PC-9 (cell line): ENCODE results near the gene CLEC18A. TPM values are rescaled to one million over a fixed set of nuclear protein-coding genes. Genes with fewer than 3 reads are reported as not detected.
A peak's percentile ranks its signal among the peaks of the same experiment; 100 is the strongest.
"Not testable (repeated sequence)": the region's sequence is repeated elsewhere in the genome, so short reads cannot be mapped to it uniquely, and the experiment has no call there.

Source experiments
- BruUV-seq: library from RNA; stranded (reverse); fragments of 400-500 nt; replicated peaks from 2 replicates; lab custom pipeline; 2021; lab: Mats Ljungman, UMichigan
- CTCF ChIA-PET: fragments of 300-600 bp; sonication (Branson Sonifier 250); formaldehyde crosslinking; loops from one replicate; lab custom pipeline; 2022; ENCODE audit warnings: antibody characterized with exemption; lab: Charles Lee
- POLR2A ChIA-PET: fragments of 300-600 bp; sonication (Branson Sonifier 250); formaldehyde crosslinking; loops from one replicate; lab custom pipeline; 2022; ENCODE audit warnings: antibody characterized with exemption; ENCODE audit not compliant: unreplicated experiment; lab: Charles Lee
- DNase-seq, 2 experiments: peaks; one replicate each; pipeline versions ENCODE4 v3.0.0 to v3.0.0-alpha.2; 2015 to 2022; ENCODE audit warnings: mixed read lengths in 1 of 2
- H2AFZ ChIP-seq: fragments of 200-600 bp; sonication (generic); 2 replicates; pipeline ENCODE4 v1.8.1; 2017; ENCODE audit warnings: antibody characterized with exemption
- H3F3A ChIP-seq: fragments of 200-600 bp; sonication (generic); 2 replicates; pipeline ENCODE4 v1.8.1; 2017; ENCODE audit warnings: antibody characterized with exemption, mild to moderate bottlenecking, low read depth; ENCODE audit not compliant: insufficient read depth
- H3K27ac ChIP-seq: fragments of 200-600 bp; sonication (generic); 2 replicates; pipeline ENCODE4 v1.6.1; 2016; ENCODE audit warnings: mixed run types
- H3K27me3 ChIP-seq: fragments of 200-600 bp; sonication (generic); 2 replicates; pipeline ENCODE4 v1.6.1; 2016; ENCODE audit warnings: low read depth, mixed run types; ENCODE audit not compliant: insufficient read depth
- H3K36me3 ChIP-seq: fragments of 200-600 bp; sonication (generic); 2 replicates; pipeline ENCODE4 v1.6.1; 2016; ENCODE audit warnings: low read depth, mixed run types
- H3K4me1 ChIP-seq: fragments of 200-600 bp; sonication (generic); replicated peaks from 2 replicates; pipeline ENCODE4 v1.6.1; 2016; ENCODE audit warnings: mixed run types; ENCODE audit not compliant: insufficient read depth
- H3K4me2 ChIP-seq: fragments of 200-600 bp; sonication (generic); 2 replicates; pipeline ENCODE4 v1.6.1; 2017; ENCODE audit warnings: mixed run types
- H3K4me3 ChIP-seq: fragments of 200-600 bp; sonication (generic); 2 replicates; pipeline ENCODE4 v1.6.1; 2016; ENCODE audit warnings: mixed run types
- H3K79me2 ChIP-seq: fragments of 200-600 bp; sonication (generic); 2 replicates; pipeline ENCODE4 v1.6.1; 2017; ENCODE audit warnings: low read depth, mixed run types
- H3K9me2 ChIP-seq: fragments of 200-600 bp; sonication (generic); 2 replicates; pipeline ENCODE4 v1.8.1; 2017; ENCODE audit warnings: mild to moderate bottlenecking; ENCODE audit not compliant: insufficient read depth
- H3K9me3 ChIP-seq: fragments of 200-600 bp; sonication (generic); 2 replicates; pipeline ENCODE4 v1.8.1; 2016; ENCODE audit warnings: low read depth; ENCODE audit not compliant: insufficient read depth
- H4K20me1 ChIP-seq: fragments of 200-600 bp; sonication (generic); 2 replicates; pipeline ENCODE4 v1.8.1; 2017; ENCODE audit not compliant: insufficient read depth
- intact Hi-C: fragments of 100-400 bp; cut with micrococcal nuclease; formaldehyde crosslinking; loops from one replicate; pipeline ENCODE4 v1.10.0; 2022; ENCODE audit not compliant: unreplicated experiment
- microRNA-seq: library from miRNA; unstranded; fragments of <30 nt; microRNA quantifications from one replicate; pipeline ENCODE4 v1.2.0, GENCODE V29; 2021; ENCODE audit warnings: borderline number of aligned reads, borderline replicate concordance
- total RNA-seq: library from RNA; stranded (reverse); gene quantifications from 2 replicates; pipeline ENCODE4 v1.2.3, GENCODE V29; 2021

Gene CLEC18A
- total RNA-seq, 1 experiment from 2014 or later, result 1.3 TPM

DNA sequence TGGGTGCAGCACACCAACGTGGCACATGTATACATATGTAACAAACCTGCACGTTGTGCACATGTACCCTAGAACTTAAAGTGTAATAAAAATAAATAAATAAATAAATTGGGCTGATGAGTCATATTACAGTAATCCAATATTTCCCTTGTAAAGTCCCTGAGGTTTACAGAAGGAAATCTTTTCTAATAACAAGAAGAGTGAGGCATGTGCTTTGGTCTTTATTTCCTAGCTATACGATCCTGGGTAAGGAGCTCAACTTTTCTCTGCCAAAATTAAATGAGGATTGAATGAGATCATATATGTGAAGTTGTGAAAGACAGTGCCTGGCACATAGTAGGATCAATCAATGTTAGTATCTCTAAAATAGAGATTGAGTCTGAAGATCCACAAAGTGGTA, 57.5 kb downstream of the CLEC18A start:
- H3K79me2 ChIP-seq, intact Hi-C loops, POLR2A ChIA-PET, H3K4me2 ChIP-seq, H4K20me1 ChIP-seq, H3K36me3 ChIP-seq, DNase-seq, H3K27ac ChIP-seq, H3K9me3 ChIP-seq, BruUV-seq, H3K4me1 ChIP-seq, CTCF ChIA-PET, H3K9me2 ChIP-seq, H3F3A ChIP-seq, H3K27me3 ChIP-seq, H3K4me3 ChIP-seq, H2AFZ ChIP-seq: not testable (repeated sequence)

- H3K79me2 ChIP-seq, H3K4me3 ChIP-seq, H4K20me1 ChIP-seq, DNase-seq, intact Hi-C loops, H3K4me2 ChIP-seq, H3K27me3 ChIP-seq, H3K9me2 ChIP-seq, H3K36me3 ChIP-seq, CTCF ChIA-PET, H3K4me1 ChIP-seq, POLR2A ChIA-PET, BruUV-seq, H3K9me3 ChIP-seq, H2AFZ ChIP-seq, H3K27ac ChIP-seq, H3F3A ChIP-seq: not testable (repeated sequence)
Observed at GRCh38 chr16:70010615-70011014, 59.5 kb downstream of the CLEC18A start.

DNA sequence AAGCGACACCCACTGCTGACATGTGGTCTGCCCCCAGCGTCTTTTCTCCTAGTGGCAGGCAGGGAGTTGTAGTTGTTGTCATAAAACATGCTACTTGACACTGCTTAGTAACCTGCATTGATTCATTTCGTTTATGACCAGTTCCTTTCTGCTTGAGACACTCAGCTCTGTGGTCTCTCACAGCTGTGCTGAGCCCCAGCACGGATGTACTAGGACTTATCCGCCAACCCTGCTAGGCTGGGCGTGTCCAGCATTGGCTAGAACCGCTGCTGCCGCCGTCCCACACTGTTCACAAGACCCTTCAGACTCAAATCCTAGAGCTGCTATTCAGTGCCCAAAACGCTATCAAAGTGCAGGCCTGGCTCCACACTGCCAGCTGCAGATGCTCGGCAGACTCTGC, 60.0 kb downstream of the CLEC18A start:
- intact Hi-C loops, result not testable (repeated sequence)

DNA sequence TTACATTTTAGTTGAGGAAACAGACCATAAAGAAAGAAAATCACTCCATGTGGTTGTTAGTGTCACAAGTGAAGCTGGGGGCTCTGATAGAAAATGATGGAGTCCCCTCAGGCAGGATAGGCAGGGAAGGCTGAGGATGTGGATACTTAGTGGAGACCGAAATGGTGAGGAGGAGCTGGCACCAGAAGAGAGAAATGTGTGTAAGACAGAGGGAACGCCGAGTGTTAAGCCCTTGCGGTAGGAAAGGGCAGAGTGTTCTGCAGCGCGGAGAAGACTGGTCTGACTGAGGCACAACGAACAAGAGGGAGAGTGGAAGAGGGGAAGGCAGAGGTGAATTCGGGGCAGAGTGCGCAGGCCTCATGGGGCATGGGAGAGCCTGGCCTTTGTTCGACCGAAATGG, 61.2 kb downstream of the CLEC18A start:
- H2AFZ ChIP-seq, DNase-seq, H3K36me3 ChIP-seq: not testable (repeated sequence)

More for the DNA sequence above, 60.0 kb downstream of the CLEC18A start:
- POLR2A ChIA-PET, H4K20me1 ChIP-seq, H3F3A ChIP-seq, H3K4me3 ChIP-seq, H3K36me3 ChIP-seq, H2AFZ ChIP-seq, H3K9me3 ChIP-seq, H3K4me1 ChIP-seq, H3K4me2 ChIP-seq, DNase-seq, BruUV-seq, H3K27me3 ChIP-seq, H3K27ac ChIP-seq, CTCF ChIA-PET, H3K9me2 ChIP-seq, H3K79me2 ChIP-seq: not testable (repeated sequence)

DNA sequence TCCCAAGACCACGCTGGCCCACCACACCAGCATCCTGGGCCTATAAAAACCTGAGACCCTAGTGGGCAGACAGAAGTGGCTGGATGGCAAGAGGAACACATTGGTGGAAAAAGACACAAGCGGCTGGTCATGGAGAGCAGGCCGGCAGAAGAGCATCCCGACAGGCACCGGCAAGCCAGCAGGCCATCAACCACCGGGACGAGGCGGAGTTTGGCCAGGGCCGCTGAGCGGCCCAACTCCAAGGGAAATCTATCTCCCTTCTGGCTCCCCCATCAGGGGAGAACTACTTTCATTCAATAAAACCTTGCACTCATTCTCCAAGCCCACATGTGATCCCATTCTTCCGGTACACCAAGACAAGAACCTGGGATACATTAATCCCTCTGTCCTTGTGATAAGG, 61.8 kb downstream of the CLEC18A start:
- POLR2A ChIA-PET, BruUV-seq: not testable (repeated sequence)

More for the DNA sequence above, 61.2 kb downstream of the CLEC18A start:
- H4K20me1 ChIP-seq, H3K4me3 ChIP-seq, POLR2A ChIA-PET, H3K79me2 ChIP-seq, H3K4me2 ChIP-seq, intact Hi-C loops, CTCF ChIA-PET, H3F3A ChIP-seq, BruUV-seq, H3K9me2 ChIP-seq, H3K27ac ChIP-seq, H3K4me1 ChIP-seq, H3K9me3 ChIP-seq, H3K27me3 ChIP-seq: not testable (repeated sequence)

More for the DNA sequence above, 61.8 kb downstream of the CLEC18A start:
- H3K27me3 ChIP-seq, H4K20me1 ChIP-seq, H3K79me2 ChIP-seq, H3K4me2 ChIP-seq, H3K9me3 ChIP-seq, CTCF ChIA-PET, H3K27ac ChIP-seq, intact Hi-C loops, H3F3A ChIP-seq, H3K36me3 ChIP-seq, H3K4me3 ChIP-seq, H2AFZ ChIP-seq, H3K9me2 ChIP-seq, H3K4me1 ChIP-seq, DNase-seq: not testable (repeated sequence)

Small RNA genes lying within 50 kb of the gene (microRNA-seq; reads per million reads assigned to microRNA genes)
- gene MIR140, result 201 reads per million, percentile 60 among the genes with 10 or more reads in this experiment

Other genes starting within 250 kb of the CLEC18A start
- gene NQO1, start 224.8 kb upstream of the CLEC18A start, total RNA-seq, result 837 and 853 TPM in 2 replicates
- 66.9 and 93.2 TPM in 2 replicates for gene NOB1, start 196.4 kb upstream of the CLEC18A start, total RNA-seq
- 38.8 and 46.4 TPM in 2 replicates for gene WWP2, start 189.0 kb upstream of the CLEC18A start, total RNA-seq
- gene PDPR, start 163.0 kb downstream of the CLEC18A start, total RNA-seq, result 48.8 and 61.5 TPM in 2 replicates
- 0.59 TPM in 1 of 2 replicates, not detected in the other for gene CLEC18C, start 222.5 kb downstream of the CLEC18A start, total RNA-seq